Fibroblast of lung (primary cell): Measurements from ENCODE around the gene QRFPR. TPM values are rescaled to one million over a fixed set of nuclear protein-coding genes. Genes with fewer than 3 reads are reported as not detected.

Experiments used
- DNase-seq, 2 donors: peaks; one replicate each; pipeline versions ENCODE4 v3.0.0 to v3.0.0-alpha.2; 2010; ENCODE audit warnings: low read depth in 2 of 2
- H2AFZ ChIP-seq: 2 replicates; pipeline ENCODE4 v1.5.1; 2012; ENCODE audit warnings: low read length, control low read depth, inconsistent platforms
- H3K27ac ChIP-seq: 2 replicates; pipeline ENCODE4 v1.5.1; 2011; ENCODE audit warnings: low read length, control low read depth; ENCODE audit not compliant: insufficient read depth
- H3K27me3 ChIP-seq: 2 replicates; pipeline ENCODE4 v1.5.1; 2011; ENCODE audit warnings: mild to moderate bottlenecking, low read length; ENCODE audit not compliant: control insufficient read depth, insufficient read depth
- H3K36me3 ChIP-seq: 2 replicates; pipeline ENCODE4 v1.5.1; 2011; ENCODE audit warnings: low read length; ENCODE audit not compliant: control insufficient read depth, insufficient read depth
- H3K4me1 ChIP-seq: 2 replicates; pipeline ENCODE4 v1.5.1; 2011; ENCODE audit warnings: low read length; ENCODE audit not compliant: control insufficient read depth, insufficient read depth; ENCODE audit errors: extremely low read depth
- H3K4me2 ChIP-seq: 2 replicates; pipeline ENCODE4 v1.5.1; 2011; ENCODE audit warnings: low read length, control low read depth; ENCODE audit not compliant: insufficient read depth; ENCODE audit errors: extremely low read depth
- H3K4me3 ChIP-seq, 4 experiments: fragments of 200-600 bp in 1 of 4; sonication (generic) in 1 of 4; replicated peaks in 1 of 4; 2 replicates each; pipeline ENCODE4 v1.5.1; 2011 to 2016; ENCODE audit warnings: low read length in 4 of 4, low read depth in 3 of 4, mild to moderate bottlenecking in 3 of 4, control low read depth in 2 of 4, inconsistent platforms in 1 of 4, mixed read lengths in 1 of 4; ENCODE audit not compliant: insufficient read depth in 1 of 4; ENCODE audit errors: control extremely low read depth in 1 of 4
- H3K79me2 ChIP-seq: 2 replicates; pipeline ENCODE4 v1.5.1; 2012; ENCODE audit warnings: mild to moderate bottlenecking, low read length, inconsistent platforms; ENCODE audit not compliant: control insufficient read depth, insufficient read depth
- H3K9ac ChIP-seq: 2 replicates; pipeline ENCODE4 v1.5.1; 2011; ENCODE audit warnings: mild to moderate bottlenecking, low read length, control low read depth; ENCODE audit not compliant: insufficient read depth
- H3K9me3 ChIP-seq: 2 replicates; pipeline ENCODE4 v1.5.1; 2012; ENCODE audit warnings: low read depth, low read length; ENCODE audit not compliant: control insufficient read depth, insufficient read depth
- H4K20me1 ChIP-seq: 2 replicates; pipeline ENCODE4 v1.5.1; 2011; ENCODE audit warnings: low read length; ENCODE audit not compliant: control insufficient read depth, insufficient read depth; ENCODE audit errors: extremely low read depth
- CTCF ChIP-seq, 2 donors: IDR thresholded peaks in 1 of 2; conservative IDR thresholded peaks in 1 of 2; 1 replicate in 1 of 2; 2 replicates in 1 of 2; pipeline ENCODE4 v1.5.1; 2011 to 2012; ENCODE audit warnings: low read length in 2 of 2, control low read depth in 1 of 2, inconsistent platforms in 1 of 2, low read depth in 1 of 2, mild to moderate bottlenecking in 1 of 2
- EZH2 ChIP-seq: IDR thresholded peaks from 2 replicates; pipeline ENCODE4 v1.5.1; 2012; ENCODE audit warnings: low read length, control low read depth, mild to moderate bottlenecking; ENCODE audit errors: missing control alignments
- polyA plus RNA-seq, 2 donors: library from polyadenylated mRNA; depleted of rRNA in 1 of 2; stranded (reverse) in 1 of 2; unstranded in 1 of 2; fragments of >200 nt; gene quantifications; 2 replicates each; pipeline ENCODE4 v1.2.1, GENCODE V29; 2011 to 2012; ENCODE audit warnings: missing spikeins in 1 of 2
- total RNA-seq: library from RNA; depleted of rRNA; stranded (reverse); fragments of >200 nt; gene quantifications from 2 replicates; pipeline ENCODE4 v1.2.1, GENCODE V29; 2014

Gene QRFPR
- total and polyA plus RNA-seq, 2 donors (not counting 1 experiment from before 2014, with no cell fraction given), result not detected

DNA sequence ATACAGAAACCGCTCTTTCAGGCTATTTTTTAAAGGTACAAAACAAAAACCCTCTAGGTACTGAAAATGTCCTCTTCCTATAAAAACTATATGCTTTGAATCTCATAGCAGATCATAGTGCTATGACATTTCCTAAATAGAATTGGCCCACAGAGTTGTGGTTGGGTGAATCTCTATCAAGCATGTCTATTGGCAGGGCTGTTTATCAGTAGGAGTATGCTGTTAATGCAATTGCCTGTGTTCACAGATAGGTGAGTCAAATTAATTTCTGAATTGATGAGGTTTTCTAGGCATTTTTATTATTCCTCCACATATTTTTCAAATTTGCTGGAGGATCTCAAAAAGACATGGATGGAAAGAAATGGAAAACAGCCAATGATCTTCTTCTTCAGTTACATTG lies 73.9 kb downstream of the QRFPR start:
- no peaks in the 10 kb centered on the region for H3K79me2 ChIP-seq
- H3K36me3 ChIP-seq, result no peaks in the 10 kb centered on the region
- no peaks in the 10 kb centered on the region for H3K9me3 ChIP-seq
- H4K20me1 ChIP-seq, result no peaks in the 10 kb centered on the region
- no peak overlapping the region for H3K4me2 ChIP-seq
- no peak overlapping the region for H3K9ac ChIP-seq
- H3K27ac ChIP-seq, result no peak overlapping the region
- H3K4me1 ChIP-seq, result no peaks in the 10 kb centered on the region
- H2AFZ ChIP-seq, result no peak overlapping the region
- TF ChIP-seq EZH2 (no peak), CTCF (conservative IDR thresholded peaks at IDR 0.05 in 1 of 2, IDR thresholded peaks at IDR 0.05 in 1 of 2; ENCODE audit: low read depth in 1 of 2, low read length in 2 of 2) (no peak)
- DNase-seq, result no peak
- no peaks in the 10 kb centered on the region for H3K27me3 ChIP-seq
- H3K4me3 ChIP-seq, result no peak overlapping the region

DNA sequence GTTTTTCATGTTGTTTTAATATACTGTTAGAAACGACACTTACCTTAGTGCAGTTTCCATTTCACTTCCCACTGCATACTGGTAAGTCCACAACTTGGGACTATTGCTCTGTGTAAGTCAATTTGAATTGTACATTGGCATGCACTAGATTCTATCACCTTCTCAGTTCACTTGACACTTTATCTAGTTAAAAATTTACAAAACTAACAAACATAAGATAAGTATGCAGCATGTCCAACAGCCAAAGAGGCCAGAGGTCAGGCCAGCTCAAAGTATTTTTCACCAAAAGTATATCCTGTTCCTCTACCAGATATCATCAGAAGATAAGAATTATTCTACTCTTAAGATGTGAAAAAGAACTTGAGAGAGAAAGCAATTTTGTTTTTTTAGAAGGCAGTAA lies 75.9 kb downstream of the QRFPR start:
- Histone ChIP-seq H3K9ac (no peak overlapping the region), H3K27me3 (no peaks in the 10 kb centered on the region), H2AFZ (no peak overlapping the region), H3K9me3 (no peaks in the 10 kb centered on the region), H3K4me1 (no peaks in the 10 kb centered on the region), H3K36me3 (no peaks in the 10 kb centered on the region), H4K20me1 (no peaks in the 10 kb centered on the region), H3K4me3 (no peak overlapping the region), H3K79me2 (no peaks in the 10 kb centered on the region), H3K27ac (no peak overlapping the region), H3K4me2 (no peak overlapping the region)
- TF ChIP-seq CTCF (conservative IDR thresholded peaks at IDR 0.05 in 1 of 2, IDR thresholded peaks at IDR 0.05 in 1 of 2; ENCODE audit: low read depth in 1 of 2, low read length in 2 of 2) (no peak), EZH2 (no peak)
- DNase-seq, result no peak

- H2AFZ ChIP-seq, result no peak overlapping the region
- no peaks in the 10 kb centered on the region for H3K36me3 ChIP-seq
- DNase-seq, result no peak
- H4K20me1 ChIP-seq, result no peaks in the 10 kb centered on the region
- no peaks in the 10 kb centered on the region for H3K4me1 ChIP-seq
- no peaks in the 10 kb centered on the region for H3K79me2 ChIP-seq
- H3K27ac ChIP-seq, result no peak overlapping the region
- H3K4me2 ChIP-seq, result no peak overlapping the region
- no peak overlapping the region for H3K4me3 ChIP-seq
- H3K9ac ChIP-seq, result no peak overlapping the region
- no peaks in the 10 kb centered on the region for H3K27me3 ChIP-seq
- TF ChIP-seq EZH2, result no peak
- no peak for TF ChIP-seq CTCF (conservative IDR thresholded peaks at IDR 0.05 in 1 of 2, IDR thresholded peaks at IDR 0.05 in 1 of 2; ENCODE audit: low read depth in 1 of 2, low read length in 2 of 2)
- H3K9me3 ChIP-seq, result no peaks in the 10 kb centered on the region
These were observed 81.5 kb downstream of the QRFPR start for GRCh38 chr4:121299367-121299766.
